D721Med (cell line): ENCODE measurements around the gene MCHR1.

ENCODE experiments used
- DNase-seq: peaks from one replicate; pipeline ENCODE4 v3.0.0; 2011; ENCODE audit warnings: low spot score; ENCODE audit not compliant: insufficient read length
- FAIRE-seq: peaks from 2 replicates; lab custom pipeline; 2011; peaks lifted over from hg19 to GRCh38; lab: Jason Lieb, UNC
- CTCF ChIP-seq: IDR thresholded peaks from 2 replicates; pipeline ENCODE4 v1.5.1; 2012; ENCODE audit warnings: mild to moderate bottlenecking, control low read depth; ENCODE audit not compliant: insufficient read depth; ENCODE audit errors: missing control alignments

The MCHR1 gene

GRCh38 chr22:40728731-40729189 is 49.5 kb downstream of the MCHR1 start:
- TF ChIP-seq CTCF = no peak
- FAIRE-seq (no peak), DNase-seq (no peak)

GRCh38 chr22:40729284-40729683 is 50.0 kb downstream of the MCHR1 start:
- no peak for DNase-seq
- TF ChIP-seq CTCF = no peak
- no peak for FAIRE-seq
